GM12875 (cell line): ENCODE data around the gene USP48.
A peak's percentile ranks its signal among the peaks of the same experiment; 100 is the strongest.

Source experiments
- H3K4me3 ChIP-seq: one replicate; pipeline ENCODE4 v1.5.1; 2011; ENCODE audit warnings: low read depth, low read length, control low read depth
- TF ChIP-seq, protein P1 (sequence below): IDR thresholded peaks from 2 replicates; pipeline ENCODE4 v1.5.1; 2011; ENCODE audit warnings: low read depth, mild to moderate bottlenecking, control low read depth, inconsistent platforms, low read length, moderate library complexity, borderline replicate concordance; ENCODE audit not compliant: insufficient read depth

Gene USP48

DNA sequence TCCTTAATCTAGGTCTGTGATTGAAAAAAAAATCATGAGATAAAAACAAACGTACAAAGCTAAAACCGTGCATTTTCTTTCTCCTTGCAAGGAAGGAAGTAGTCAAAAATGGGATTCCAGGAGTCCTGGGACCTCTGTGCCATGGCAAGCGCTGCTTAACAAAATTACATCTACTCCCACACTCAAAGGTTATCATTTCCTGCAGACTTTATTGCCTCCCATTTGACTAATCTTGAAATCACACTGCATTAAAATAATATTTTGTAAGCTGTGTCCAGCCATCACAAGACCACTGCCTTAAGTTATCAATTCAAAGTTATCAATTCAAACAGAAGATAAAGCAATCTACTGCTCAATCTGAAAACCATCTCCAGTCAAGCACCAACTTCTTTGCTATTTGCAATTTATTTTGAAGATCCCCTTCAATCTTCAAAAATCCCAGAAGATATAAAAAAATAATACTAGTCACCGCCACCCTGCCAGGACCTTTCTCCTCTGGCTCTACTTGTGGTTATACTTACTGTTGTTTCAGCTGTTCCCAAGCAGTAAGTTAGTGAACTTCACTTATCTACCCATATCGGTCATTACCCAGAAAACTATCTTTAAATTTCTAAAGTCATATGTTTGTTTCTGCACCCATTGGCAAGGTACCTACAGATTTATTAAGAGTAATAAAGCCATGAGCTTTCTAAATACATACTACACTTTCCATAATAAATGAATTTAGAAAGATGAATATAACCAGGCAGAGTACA lies 75.7 kb downstream of the USP48 start:
- TF ChIP-seq, protein P1, sequence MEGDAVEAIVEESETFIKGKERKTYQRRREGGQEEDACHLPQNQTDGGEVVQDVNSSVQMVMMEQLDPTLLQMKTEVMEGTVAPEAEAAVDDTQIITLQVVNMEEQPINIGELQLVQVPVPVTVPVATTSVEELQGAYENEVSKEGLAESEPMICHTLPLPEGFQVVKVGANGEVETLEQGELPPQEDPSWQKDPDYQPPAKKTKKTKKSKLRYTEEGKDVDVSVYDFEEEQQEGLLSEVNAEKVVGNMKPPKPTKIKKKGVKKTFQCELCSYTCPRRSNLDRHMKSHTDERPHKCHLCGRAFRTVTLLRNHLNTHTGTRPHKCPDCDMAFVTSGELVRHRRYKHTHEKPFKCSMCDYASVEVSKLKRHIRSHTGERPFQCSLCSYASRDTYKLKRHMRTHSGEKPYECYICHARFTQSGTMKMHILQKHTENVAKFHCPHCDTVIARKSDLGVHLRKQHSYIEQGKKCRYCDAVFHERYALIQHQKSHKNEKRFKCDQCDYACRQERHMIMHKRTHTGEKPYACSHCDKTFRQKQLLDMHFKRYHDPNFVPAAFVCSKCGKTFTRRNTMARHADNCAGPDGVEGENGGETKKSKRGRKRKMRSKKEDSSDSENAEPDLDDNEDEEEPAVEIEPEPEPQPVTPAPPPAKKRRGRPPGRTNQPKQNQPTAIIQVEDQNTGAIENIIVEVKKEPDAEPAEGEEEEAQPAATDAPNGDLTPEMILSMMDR, result no peak
- no peak overlapping the region for H3K4me3 ChIP-seq

DNA sequence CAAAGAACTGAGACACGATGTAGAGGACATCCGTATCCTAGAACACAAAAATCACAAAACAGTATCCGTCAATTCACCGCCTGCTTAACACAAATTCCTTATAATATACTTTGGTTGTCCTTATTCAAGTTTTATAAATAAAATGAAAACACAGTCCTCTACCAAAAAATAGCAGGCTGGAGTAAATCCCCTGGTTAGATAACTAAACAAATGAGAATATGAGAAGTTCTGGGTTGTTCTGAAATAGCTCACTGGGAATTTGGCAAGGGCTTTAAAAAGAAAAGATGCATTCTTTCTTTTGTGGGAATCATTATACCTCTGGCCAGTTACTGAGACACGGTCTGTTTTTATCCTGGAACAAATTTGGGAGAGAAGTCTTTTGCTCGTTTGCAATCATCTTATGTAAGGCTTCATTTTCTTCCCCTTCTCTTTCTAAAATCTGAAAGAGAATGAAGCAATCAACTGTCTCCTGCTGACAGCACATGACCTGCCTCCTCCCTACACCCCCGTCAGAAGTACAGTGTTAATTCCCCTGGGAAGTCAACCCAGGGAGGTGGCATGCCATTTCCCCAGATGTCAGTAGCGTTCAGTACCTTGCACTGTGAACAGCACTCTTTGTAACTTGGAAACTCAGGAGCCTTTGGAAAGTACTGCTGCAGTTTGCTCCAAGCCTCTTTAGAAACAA lies 76.7 kb downstream of the USP48 start:
- H3K4me3 ChIP-seq, result no peak overlapping the region
- TF ChIP-seq, protein P1, result no peak

DNA sequence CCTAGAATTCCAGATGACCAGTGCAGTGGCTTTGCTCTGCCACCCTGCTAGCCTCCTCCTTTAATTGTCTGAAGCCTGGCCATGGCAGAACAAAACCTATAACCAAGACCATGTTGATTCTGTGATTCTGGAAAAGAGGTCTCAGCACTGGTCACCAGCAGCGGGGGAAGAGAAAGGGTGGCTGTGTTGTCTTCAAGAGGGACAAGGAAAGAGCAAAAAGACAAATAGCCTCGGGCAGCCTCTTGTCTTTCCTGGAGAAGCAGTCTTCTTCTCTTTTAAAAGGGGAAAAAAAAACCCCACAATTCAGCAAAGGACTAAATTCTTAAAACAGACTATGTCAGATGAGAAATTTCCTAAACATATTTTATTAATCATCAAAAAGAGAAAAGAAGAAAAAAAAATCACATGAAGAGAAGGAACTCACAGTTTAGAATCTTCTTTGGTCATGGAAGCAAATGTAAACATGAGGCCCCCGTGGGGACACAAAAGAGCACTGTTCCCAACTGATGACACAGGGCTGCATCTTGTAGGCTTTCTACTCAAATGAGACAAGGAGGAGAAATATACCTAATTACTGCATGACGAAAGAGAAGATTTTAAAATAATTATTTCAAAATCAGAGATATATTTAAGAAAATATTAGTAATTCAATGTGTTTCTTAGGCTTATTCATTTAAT lies 77.5 kb downstream of the USP48 start:
- TF ChIP-seq, protein P1, result no peak
- no peak overlapping the region for H3K4me3 ChIP-seq

DNA sequence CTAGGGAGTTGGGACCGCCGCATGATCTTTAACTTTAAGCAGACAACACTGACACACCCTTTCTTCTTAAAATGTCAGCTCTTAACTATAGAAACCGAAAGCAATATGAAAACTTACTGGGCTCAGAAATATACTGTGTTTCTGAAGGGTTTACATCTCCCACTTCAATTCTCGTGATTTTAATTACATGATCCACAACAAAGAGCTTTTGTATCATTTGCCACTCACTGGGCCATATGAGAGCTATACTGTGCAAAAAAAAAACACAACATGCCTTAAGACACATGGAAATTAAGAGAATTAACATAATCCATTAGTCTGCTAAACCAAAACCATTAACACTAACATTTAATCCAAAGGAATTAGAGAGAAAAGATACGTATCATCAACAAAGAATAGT lies 78.8 kb downstream of the USP48 start:
- no peak overlapping the region for H3K4me3 ChIP-seq
- TF ChIP-seq, protein P1, result no peak

DNA sequence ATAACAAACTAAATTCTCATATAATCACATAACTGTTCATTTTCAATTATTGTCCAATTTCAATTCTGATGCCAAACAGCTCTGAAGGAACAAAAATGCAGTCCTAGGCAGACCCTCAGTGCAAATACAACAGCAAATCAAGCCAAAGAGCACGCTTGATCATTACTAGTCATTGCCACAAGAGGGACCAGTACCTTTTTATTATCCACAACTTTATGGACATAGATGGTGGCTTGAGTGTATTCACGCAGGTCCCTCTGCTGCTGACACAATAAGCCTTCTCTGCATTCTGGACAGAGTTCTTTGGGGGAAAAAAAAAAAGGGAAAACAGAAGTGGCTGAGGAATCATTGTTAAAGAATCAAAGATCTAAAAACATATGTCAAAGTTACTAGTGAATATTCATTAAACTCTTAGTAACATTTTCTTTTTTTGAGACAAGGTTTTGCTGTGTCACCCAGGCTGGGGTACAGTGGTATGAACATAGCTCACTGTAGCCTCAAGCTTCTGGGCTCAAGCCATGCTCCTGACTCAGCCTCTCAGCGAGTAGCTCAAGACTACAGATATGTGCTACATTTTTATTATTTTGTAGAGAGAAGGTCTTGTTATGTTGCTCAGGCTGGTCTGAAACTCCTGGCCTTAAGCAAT lies 79.5 kb downstream of the USP48 start:
- no peak overlapping the region for H3K4me3 ChIP-seq
- TF ChIP-seq, protein P1, result peak; percentile 37; the same call in 1 of the 2 replicates

DNA sequence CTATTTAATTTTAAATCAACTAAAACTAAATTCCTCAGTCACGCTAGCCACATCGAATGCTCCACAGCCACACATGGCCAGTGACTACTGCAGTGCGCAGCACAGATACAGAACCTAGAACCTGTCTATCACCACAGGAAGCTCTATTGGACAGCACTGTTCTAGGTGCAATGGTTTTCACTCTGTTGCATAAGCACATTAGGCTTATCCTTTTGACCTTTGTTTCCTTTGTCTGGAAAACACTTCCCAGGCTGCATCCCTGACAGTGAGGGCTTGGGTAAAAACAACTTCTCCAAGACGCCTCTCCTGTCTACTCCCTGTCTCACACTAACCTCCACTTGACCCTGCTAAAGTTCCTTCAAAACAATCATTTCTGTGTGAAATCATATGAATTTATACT lies 80.2 kb downstream of the USP48 start:
- TF ChIP-seq, protein P1, result no peak
- H3K4me3 ChIP-seq, result no peak overlapping the region

DNA sequence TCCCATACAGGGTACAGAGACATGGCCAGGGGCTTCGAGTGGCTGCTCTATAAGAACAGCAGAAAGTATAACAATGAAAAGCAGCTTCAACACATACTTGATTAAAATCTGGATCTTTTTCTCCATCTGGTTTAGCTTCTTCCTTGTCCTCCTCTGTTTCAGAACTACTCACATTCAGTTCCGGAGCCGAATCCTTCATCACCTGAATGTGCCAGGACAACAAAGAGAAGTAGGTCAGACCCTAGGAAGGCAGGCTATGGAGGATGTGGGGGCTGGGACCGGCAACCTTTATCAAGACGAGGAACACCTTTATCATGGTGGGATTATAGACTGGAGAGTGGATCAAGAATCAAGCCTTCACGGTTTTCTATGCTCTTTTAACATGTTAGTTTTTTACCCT lies 81.5 kb downstream of the USP48 start:
- TF ChIP-seq, protein P1, result no peak
- H3K4me3 ChIP-seq, result no peak overlapping the region
